Measurements from ENCODE around the gene ATP6V1D.
"Not testable (repeated sequence)": the region's sequence is repeated elsewhere in the genome, so short reads cannot be mapped to it uniquely, and the experiment has no call there.

The ATP6V1D gene

DNA sequence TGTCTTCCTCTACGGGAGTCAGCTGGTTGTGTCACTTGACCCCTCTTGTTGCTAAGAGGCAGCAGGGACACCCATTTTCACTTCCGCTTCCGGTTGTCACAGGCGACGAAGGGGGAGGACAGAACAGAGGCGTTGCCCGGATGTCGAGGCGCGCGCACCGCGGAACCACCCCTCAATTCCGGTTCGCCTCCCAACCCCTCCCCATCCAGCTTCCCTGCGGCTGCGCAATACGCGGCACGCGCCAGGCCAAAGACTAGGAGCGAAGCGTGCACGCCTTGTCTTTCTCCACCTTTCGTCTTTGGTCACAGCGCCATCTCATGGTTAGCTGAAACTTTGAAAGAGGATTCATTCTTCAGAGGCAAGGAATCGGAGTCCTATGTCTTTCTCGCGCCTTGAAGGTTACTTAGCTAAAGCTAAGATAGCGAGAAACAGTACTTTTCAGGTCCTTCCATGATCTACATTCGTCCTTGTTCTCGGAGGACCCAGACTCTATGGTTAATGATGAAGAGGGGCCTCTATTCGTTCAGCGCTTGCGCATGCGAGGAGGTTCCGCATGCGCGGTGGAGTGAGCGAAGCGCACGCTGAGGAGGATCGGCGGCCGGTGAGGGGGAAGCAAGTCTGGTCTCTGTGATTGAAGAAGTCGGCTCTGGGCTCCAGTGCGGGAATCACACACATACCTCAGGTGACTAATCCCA, at the start of gene ATP6V1D, which contains the start of gene EIF2S1:
TSS of gene ATP6V1D (minus strand) at position 30 of the 695 bp plus-strand sequence. CDS start 106 bp downstream, outside the sequence.
TSS of gene EIF2S1 (plus strand) at position 554 of the 695 bp plus-strand sequence. CDS start 4,440 bp downstream, outside the sequence.
- peak; percentile 97 for DNase-seq (ENCODE audit: low spot score)

DNA sequence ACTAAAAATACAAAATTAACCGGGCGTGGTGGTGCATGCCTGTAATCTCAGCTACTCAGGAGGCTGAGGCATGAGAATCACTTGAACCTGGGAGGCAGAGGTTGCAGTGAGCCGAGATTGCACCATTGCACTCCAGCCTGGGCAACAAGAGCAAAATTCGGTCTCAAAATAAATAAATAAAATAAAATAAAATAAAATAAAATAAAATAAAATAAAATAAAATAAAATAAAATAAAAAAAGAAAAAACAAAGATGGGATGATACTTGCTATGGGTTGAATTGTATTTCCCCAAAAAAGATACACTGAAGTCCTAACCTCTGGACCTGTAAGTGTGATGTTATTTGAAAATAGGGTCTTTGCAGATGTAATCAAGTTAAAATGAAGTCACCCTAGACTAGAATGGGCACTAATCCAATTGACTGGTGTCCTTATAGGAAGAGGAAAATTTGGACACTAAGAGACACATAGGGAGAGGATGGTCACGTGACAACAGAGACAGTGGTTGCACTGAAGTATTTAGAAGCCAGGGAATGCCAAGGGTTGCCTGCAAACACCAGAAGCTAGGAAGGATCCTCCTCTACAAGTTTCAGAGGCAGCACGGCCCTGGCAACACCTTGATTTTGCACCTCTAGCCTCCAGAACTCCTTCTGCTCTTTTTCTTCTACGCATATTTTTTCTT, 48.7 kb upstream of the ATP6V1D start:
- DNase-seq (ENCODE audit: low spot score): not testable (repeated sequence)

DNA sequence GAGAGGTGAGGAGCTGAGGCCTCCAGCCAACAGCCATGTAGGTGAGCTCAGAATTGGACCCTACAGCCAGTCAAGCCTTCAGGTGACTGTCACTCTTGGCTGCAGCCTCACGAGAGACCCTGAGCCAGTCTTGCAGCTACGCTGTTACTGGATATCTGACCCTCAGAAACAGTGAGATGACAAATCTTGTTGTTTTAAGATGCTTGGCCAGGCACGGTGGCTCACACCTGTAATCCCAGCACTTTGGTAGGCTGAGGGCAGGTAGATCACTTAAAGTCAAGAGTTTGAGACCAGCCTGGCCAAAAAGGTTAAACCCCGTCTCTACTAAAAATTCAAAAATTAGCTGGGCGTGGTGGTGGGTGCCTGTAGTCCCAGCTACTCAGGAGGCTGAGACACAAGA, 46.2 kb upstream of the ATP6V1D start:
- DNase-seq (ENCODE audit: low spot score): no peak

DNA sequence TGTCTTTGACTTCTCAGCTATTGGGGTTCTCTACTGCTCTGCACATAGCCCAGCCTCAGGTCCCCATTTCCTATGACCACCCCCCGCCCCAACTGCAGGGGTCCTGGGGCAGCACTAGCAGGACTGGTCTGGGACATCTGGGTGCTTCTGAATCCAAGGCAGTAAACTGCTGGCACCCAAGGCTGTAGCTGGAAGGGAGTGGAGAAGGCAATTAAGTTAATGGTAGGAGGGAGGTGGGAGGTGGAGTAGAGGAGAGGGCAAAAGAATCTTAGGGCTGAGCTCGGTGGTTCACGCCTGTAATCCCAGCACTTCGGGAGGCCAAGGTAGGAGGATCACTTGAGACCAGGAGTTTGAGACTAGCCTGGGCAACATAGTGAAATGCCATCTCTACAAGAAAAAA, 40.8 kb upstream of the ATP6V1D start:
- no peak for DNase-seq (ENCODE audit: low spot score)

DNA sequence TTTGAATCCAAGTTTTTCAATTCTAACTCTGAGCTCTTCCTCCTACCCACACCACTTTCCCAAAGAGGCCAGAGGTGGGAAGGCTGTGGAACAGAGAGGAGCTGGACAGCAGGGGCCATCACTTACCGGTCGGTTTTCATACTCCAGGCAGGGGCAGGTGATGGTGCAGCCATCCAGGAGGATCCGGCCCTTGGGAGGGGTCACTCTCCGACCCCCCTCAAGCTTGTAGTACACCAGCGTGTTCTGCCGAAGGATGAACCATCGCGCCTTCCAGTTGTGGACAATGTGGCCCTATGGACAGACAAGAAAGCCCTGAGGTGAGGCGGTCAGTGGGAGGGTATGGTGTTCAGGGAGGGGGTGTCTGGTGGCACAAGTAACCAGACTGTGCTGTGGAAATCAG, 37.9 kb upstream of the ATP6V1D start:
- no peak for DNase-seq (ENCODE audit: low spot score)

DNA sequence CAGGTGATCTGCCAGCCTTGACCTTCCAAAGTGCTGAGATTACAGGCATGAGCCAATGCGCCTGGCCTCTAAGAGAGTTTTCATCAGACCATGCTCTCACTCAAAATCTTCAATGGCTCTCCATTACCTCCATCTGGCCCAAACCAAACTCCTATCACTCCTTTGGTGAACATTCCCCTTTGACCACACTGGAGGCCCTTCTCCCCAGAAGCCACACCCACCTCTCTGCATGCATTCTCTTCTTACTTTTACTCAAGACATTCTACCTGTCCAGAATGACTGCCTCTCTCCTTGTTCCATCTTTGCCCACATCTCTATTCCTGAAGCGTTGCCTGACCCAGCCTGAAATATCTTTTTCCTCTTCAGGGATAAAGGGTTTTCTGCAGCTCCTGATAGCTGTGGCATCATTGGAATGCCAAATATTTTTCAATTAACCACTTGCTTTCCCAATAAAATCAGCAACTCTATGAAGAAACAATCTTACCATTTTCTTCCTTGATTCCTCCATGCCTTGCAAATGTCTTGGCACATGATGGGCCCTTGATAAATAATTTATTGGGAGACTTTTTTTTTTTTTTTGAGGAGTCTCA, 36.9 kb upstream of the ATP6V1D start:
- DNase-seq (ENCODE audit: low spot score): no peak

DNA sequence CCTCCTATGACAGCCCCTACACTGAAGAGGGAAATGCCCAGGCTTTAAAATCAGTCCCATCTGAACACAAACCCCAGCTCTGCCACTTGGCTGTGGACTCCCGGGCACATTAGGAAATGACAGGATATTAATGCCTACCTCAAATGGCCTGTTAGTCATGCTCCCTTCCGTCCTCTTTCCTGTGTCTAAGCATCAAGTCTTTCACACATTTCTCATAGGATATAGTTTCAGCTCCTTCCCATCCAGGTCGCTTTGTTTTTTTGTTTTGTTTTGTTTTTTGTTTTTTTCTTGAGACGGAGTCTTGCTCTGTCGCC, 36.2 kb upstream of the ATP6V1D start:
- no peak for DNase-seq (ENCODE audit: low spot score)

DNA sequence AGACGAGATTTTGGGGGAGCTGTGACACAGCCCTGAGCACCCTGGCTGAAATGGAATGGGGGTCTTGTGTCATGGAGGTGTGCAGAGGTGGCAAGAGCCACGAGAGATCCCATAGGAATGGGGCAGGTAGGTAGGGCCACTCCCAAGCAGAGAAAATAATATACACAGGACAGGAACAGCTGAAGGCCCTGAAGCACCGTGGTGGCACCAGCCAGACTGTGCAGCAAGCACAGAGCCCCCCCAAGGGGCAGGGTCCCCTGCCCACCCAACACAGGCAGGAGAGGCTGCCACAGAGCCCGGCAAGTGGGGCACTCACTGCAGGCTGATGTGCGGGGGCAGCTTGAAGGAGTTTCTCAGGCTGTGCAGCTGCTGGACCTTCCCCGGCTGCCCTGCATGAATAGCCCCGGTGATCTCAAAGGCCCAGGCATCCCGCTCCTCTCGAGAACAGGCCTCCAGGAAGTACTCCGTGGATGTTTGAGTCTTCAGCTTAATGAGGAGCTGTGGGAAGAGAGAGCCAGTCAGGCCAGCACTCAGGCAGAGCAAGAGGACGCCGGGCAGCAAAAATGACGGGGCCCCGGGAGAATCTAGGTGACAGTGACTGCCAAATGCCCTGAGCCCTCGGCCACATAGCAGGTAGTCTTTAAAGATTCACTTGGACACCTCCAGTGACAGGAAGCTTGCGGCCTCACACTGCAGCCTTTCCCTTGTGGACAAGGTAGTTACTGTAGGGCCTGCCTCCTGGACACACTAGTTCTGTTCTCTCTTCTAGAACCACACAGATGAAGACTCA, 35.7 kb upstream of the ATP6V1D start:
- DNase-seq (ENCODE audit: low spot score): no peak

DNA sequence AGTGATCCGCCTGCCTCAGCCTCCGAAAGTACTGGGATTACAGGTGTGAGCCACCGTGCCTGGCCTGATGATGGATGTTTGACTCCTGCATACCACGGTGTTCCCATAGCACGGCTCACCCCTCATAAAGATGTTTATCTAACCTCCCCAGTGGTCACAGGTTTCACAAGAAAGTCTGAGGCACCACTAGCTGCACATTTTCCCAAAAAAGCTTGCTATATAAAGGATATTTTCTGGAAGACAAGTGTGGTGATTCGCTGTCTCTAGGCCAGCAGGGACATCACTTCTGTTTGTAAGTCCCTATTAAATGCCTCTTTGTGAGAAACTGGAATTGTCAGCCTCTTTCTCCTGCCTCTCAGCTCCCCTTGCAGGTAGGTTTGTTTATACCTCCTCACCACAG, 34.1 kb upstream of the ATP6V1D start:
- no peak for DNase-seq (ENCODE audit: low spot score)

DNA sequence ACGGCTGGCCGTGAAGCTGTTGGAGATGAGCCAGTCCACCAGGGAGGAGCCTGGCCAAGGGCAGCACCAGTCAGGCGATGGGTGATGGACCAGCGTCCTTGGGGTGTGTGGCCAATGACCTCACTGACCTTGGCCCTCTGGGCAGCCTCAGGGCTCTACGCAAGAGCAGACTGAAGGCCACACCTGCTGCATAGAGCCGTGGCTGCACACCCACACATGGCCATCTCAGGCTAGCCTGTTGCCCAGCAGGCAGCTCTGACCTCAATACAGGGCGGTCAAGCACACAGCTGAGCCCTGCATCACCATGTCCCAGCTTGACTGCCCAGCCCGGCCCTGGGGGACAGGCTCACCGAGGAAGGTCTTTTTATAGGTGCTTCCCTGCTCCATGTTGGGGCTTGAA, 33.2 kb upstream of the ATP6V1D start:
- no peak for DNase-seq (ENCODE audit: low spot score)

DNA sequence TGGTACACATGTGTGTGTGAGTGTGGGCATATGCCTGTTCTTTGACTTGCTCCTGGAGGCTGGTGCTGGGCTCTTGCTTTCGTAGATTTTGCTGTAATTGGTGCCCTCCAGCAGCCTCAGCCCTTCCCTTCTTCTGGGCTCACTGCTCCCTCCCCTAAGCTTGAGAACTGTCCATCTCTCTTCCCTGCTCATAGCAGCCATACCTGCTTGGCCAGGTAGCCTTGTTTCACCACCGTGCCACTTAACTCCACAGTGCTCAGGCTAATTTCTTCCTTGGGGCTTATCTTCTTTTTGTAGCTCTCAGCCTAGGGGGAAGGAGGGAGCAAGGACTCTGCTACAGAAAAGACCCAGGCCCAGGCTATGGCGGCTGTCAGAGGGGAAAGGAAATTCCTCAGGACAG, 32.5 kb upstream of the ATP6V1D start:
- DNase-seq (ENCODE audit: low spot score): no peak

DNA sequence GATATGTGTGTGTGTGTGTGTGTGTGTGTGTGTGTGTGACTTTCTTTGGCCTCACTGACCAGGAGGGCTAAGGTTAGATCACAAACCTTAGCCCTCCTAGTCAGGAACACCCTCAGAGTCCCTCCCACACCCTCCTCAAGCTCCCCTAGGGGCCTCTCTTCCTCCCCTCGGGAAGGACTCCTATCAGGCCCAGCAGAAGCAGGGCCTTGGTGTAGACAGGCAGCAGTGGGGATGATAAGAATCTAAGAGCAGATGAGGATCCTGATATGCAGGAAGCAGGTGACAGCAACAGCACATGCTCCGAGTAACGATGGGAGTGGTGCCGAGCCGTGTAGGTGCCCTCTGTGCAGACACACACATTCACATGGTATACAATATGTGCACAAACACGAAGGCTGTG, 31.7 kb upstream of the ATP6V1D start:
- no peak for DNase-seq (ENCODE audit: low spot score)

DNA sequence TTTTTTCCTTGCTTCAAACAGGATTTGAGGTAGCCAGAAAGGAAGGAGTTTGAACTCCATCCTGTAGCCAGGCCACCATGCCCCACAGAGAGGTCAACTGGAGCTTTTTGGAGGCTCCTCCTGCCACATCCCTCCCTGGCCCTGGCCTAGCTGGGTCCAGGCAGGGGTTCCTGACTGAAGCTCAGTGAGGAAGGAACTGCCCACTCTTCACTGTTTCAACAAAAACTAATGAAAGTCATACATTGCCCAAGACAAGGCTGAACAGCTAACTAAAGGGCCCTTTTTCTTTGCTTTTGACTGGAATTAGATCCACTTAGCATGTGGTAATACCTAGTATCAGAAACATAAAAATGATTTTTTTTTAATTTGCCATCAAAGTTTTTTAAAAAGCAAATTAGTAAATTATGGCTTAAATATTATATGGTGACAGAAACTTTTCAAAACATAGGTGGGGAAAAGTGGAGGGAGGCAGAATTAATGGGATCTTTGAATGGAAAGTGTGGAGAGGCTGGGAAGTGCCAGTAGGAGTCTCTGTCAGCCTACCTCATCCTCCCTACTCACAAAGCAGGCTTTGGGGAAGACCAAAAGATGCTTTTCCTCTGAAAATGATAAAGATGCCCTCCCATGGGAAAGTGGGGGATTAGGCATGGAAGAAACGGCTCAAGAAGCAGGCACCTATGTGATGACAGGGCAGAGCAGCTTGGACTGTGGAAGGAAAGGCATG, 30.4 kb upstream of the ATP6V1D start:
- DNase-seq (ENCODE audit: low spot score): no peak

DNA sequence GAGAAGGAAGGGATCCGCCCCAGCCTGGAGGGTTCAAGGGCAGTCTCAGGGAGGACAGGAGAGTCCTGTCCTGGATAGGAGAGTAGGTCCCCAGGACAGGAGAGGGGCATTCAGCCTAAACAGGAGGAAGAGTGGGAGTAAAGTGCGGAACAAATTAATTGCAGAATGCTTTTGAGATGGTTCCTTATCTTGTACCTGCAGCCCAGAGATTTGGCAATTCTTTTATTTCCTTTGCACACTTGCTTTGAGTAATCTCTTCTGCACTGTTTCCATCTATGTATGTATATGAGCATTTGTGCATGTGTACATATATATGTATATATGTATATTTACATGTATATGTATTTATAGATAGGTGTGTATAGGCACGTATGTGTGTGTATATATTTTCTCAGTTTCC, 29.7 kb upstream of the ATP6V1D start:
- DNase-seq (ENCODE audit: low spot score): no peak

DNA sequence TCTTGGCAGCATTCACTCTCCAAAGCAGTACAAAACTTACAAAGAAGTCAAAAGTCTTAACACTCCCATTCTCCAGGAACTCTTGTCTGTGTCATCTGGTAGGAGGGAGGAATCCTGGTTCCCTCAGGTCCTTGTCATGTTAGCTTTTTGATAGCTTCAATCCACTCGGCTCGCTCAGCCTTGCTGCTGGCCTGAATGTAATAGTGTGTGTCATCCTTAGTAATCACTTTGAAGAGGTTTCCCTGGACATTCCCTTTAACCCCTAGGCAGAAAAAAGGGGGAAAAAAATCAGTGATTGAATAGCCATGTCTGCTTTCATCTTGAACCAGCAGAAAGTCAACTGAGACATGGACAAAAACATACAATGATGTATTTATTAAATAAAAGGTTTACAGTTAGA, 27.6 kb upstream of the ATP6V1D start:
- DNase-seq (ENCODE audit: low spot score): no peak

DNA sequence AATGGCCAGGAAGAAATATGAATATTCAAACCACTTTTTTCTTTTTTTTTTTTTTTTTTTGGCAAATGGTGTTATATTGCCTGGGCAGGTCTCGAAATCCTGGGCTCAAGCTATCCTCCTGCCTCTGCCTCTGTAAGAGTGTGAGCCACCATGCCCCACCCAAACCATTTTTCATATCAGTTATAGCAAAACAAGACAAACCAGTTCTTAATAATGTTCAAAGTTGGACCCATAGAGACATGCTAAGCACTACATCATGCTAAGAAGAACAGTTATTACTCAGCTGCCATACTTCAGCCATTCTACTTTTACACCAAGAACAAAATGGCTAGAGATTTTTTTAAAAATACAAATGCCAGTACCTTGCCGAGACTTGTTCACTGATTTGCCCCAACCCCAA, 26.0 kb upstream of the ATP6V1D start:
- no peak for DNase-seq (ENCODE audit: low spot score)

DNA sequence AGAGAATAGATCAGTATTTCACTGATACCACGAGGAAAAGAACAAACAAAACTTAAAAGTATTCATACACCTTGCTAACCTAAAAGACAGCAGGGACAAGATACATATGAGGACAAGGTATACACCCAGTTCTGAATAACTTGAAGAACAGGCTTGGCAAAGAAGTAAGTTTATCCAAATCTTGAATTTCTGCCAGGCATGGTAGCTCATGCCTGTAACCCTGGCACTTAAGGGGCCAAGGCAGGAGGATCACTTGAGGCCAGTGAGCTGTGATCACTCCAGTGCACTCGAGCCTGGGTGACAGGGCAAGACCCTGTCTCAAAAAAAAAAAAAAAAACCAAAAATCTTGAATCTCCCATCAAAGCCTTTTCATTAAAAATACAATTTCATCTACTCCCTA, 25.5 kb upstream of the ATP6V1D start:
- DNase-seq (ENCODE audit: low spot score): no peak

DNA sequence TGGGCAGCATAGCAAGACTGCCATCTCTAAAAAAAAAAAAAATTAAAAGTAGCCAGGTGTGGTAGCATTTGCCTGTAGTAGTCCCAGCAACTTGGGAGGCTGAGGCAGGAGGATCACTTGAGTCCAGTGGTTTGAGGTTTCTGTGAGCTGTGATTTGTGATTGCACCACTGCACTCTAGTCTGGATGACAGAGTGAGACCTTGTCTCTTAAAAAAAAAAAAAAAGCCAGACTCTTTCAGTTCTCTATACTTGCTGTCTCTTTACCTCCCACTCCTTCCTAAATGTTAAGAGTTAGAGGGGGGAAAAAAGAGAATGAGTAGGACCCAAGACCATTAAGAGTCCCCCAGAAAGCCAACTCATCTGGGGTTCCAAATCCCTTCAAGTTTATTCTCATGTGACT, 18.3 kb upstream of the ATP6V1D start:
- DNase-seq (ENCODE audit: low spot score): no peak

DNA sequence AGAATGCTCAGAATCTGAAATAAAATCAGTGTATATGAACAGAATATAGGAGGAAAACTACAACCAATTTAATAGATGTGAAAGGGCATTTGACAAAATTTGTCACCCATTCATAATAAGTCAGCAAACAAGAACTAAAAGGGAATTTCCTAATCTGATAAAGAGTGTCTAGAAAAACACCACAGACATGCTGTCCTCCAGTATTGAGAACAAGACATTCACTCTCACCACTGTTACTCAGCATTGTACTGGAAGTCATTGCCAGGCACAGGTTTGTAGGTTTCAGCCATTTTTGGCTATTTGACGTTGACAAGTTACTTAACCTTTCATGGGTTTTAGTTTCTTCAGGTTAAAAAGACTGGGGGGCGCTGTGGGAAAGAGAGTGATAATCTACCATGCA, 13.7 kb upstream of the ATP6V1D start:
- no peak for DNase-seq (ENCODE audit: low spot score)

DNA sequence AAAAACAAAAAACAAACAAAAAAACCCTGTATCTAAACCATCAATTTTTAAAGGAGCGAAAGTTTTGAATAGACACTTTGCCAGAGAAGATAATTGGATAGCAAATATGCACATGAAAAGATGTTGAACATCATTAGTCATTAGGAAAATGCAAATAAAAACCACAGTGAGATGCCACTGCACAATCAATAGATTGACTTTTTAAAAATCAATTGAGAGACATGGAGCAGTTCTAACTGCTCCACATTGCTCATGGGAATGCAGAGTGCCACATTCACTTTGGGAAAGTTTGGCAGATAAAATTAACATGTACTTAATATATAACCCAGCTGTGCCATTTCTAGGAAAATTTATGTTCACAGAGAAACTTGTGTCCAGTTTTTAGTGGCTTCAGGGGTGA, 13.2 kb upstream of the ATP6V1D start:
- no peak for DNase-seq (ENCODE audit: low spot score)

DNA sequence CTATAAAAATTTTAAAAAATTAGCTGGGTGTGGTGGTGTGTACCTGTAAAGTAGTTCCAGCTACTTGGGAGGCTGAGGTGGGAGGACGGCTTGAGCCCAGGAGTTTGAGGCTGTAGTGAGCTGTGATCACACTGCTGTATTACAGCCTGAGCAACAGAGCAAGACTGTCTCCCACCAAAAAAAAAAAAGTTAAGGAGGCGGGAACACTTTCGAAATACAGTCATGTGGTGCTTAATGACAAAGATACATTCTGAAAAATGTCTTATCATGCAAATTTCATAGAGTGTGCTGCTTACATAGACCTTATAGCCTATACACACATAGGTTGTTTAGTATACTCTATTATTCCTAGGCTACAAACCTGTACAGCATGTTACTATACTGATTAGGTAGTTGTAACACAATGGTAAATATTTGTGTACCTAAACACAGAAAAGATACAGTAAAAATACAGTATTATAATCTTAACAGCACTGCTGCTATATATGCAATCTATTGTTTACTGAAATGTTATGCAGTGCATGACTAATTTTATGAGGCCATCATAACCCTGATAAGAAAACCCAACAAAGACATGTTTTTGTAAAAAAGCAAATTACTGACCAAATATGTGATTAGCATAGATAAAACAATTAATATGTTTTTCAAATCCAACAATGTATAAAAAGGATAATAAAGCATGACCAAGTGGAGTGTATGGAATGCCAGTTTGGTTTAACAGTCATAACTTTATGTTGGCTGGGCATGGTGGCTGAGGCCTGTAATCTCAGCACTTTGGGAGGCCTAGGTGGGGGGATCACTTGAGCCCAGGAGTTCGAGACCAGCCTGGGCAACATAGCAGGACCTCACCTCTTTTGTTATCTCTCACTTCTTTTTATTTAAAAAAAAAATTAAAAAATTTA, 11.9 kb upstream of the ATP6V1D start:
- DNase-seq (ENCODE audit: low spot score): no peak

Measured in D341Med (cell line).